ENCODE results near the gene DRAP1.

DNA sequence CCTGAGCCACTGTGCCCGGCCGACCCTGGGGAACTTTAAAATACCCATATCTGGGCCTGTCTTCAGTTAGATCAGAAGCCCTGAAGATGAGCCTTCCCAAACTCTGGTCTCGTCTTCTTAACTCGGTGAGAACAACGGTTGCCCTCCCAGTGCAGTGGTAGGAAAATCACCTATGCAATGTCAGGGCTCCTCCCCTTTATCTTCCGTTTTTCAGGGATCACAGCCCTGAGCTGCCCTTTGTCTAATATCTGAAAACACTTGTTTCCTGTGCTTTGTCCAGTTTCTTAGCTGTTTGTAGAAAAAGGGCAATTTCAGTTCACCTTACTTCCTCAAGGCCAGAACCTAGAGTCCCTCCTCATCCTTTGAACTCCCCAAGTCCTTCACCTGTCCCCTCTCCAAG is 9.4 kb downstream of the DRAP1 start:
- TF ChIP-seq EZH2 (IDR thresholded peaks at IDR 0.05) (no peak), POLR2AphosphoS5 (IDR thresholded peaks at IDR 0.05; ENCODE audit: borderline replicate concordance, low read depth, low read length) (no peak)

All from SK-N-MC (cell line).